Kidney (tissue), 14 donors: ENCODE measurements around the gene SUMF1. TPM values are rescaled to one million over a fixed set of nuclear protein-coding genes. Genes with fewer than 3 reads are reported as not detected.

Experiments used
- DNase-seq, 5 donors: peaks; one replicate each; pipeline ENCODE4 v3.0.0-alpha.2; 2013 to 2020
- FAIRE-seq: peaks from 2 replicates; lab custom pipeline; 2012; peaks lifted over from hg19 to GRCh38; lab: Jason Lieb, UNC
- H3K27ac ChIP-seq, 2 donors: one replicate each; pipeline ENCODE4 v1.7.0; 2013; ENCODE audit warnings: low read depth in 2 of 2, low read length in 2 of 2, inconsistent platforms in 1 of 2
- H3K27me3 ChIP-seq: one replicate; pipeline ENCODE4 v1.7.1; 2013; ENCODE audit warnings: low read length, inconsistent platforms; ENCODE audit not compliant: control insufficient read depth, insufficient read depth
- H3K36me3 ChIP-seq, 3 donors: one replicate each; pipeline versions ENCODE4 v1.7.0 to v1.7.1; 2013; ENCODE audit warnings: low read length in 3 of 3, control low read depth in 1 of 3, inconsistent platforms in 1 of 3; ENCODE audit not compliant: insufficient read depth in 3 of 3, control insufficient read depth in 2 of 3
- H3K4me1 ChIP-seq, 3 donors: one replicate each; pipeline versions ENCODE4 v1.7.0 to v1.7.1; 2013; ENCODE audit warnings: low read length in 3 of 3, inconsistent platforms in 1 of 3, low read depth in 1 of 3; ENCODE audit not compliant: control insufficient read depth in 2 of 3, insufficient read depth in 2 of 3
- H3K4me3 ChIP-seq, 3 donors: one replicate each; pipeline versions ENCODE4 v1.7.0 to v1.8.1; 2013; ENCODE audit warnings: low read length in 3 of 3, control low read depth in 1 of 3, inconsistent platforms in 1 of 3
- H3K9ac ChIP-seq, 3 donors: one replicate each; pipeline versions ENCODE4 v1.7.0 to v1.7.1; 2013; ENCODE audit warnings: low read length in 3 of 3, control low read depth in 1 of 3, inconsistent platforms in 1 of 3
- H3K9me3 ChIP-seq, 3 donors: one replicate each; pipeline versions ENCODE4 v1.7.0 to v1.7.1; 2013; ENCODE audit warnings: low read length in 3 of 3, control low read depth in 1 of 3, inconsistent platforms in 1 of 3; ENCODE audit not compliant: control insufficient read depth in 2 of 3, insufficient read depth in 1 of 3
- CTCF ChIP-seq: IDR thresholded peaks from 3 replicates; pipeline ENCODE4 v1.5.1; 2012; ENCODE audit warnings: mild to moderate bottlenecking, moderate library complexity, borderline replicate concordance; ENCODE audit not compliant: insufficient read depth; ENCODE audit errors: extremely low read depth
- intact Hi-C: fragments of 100-400 bp; cut with DNase I; formaldehyde crosslinking; loops from one replicate; pipeline ENCODE4 v1.11.1; 2022
- polyA plus RNA-seq: library from polyadenylated mRNA; stranded (reverse); fragments of 350-450 nt; fragmentation: Illumina TruSeq; extraction: RNeasy Lipid Tissue Mini Kit (QIAGEN cat#74804); gene quantifications from one replicate; pipeline ENCODE4 v1.2.3, GENCODE V29; 2014; ENCODE audit warnings: low read depth, low replicate concordance; ENCODE audit not compliant: insufficient read depth
- total RNA-seq: library from RNA; stranded (reverse); fragmentation: NEBNext Ultra II Directional; extraction: Animal tissue kit (Norgen Biotek cat#: 25700); gene quantifications from one replicate; pipeline ENCODE4 v1.2.1, GENCODE V29; 2021
- donor health status: control.
- donor health status: control.
- donor health status: control.
- donor health status: control.
- donor health status: control.
- donor health status: DM: yes; HTN: yes; CAD: no.
- donor health status: Normal renal cell carcinoma (clear cell type).

SUMF1 gene
- total and polyA plus RNA-seq, 2 donors from 2014 or later: 50.1 to 50.6 TPM

DNA sequence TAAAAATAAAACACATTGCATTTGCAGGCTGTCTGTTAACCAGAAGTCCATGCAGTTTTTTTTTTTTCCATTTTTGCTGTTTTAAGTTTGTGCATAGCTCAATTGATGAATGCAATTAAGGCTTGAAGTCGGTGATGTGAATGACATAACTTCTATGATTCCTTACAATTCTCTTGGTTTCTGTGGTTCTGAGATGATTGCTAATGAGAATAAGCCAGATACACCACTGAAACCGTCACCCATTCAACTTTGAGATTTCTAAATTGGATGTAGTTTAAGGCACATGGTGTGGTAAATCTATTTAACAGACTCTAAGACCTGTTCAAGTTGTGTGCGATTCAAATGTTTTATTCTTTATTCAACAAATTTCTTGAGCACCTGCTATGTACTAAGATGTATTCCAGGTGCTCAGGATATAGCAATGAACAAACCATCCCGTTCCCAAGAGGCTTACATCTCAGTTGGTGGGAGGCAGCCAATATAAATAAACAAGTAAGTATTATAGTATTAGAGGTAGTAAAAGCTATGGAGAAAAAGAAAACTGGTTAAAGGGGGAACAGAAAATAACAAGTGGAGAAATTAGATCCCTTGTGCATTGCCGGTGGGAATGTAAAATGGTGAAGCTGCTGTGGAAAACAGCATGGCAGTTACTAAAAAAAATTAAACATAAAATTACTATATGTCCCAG is 30.1 kb upstream of the SUMF1 start:
- Histone ChIP-seq H3K4me1 (peaks cover 0 to 10% (median 0%) of the 10 kb centered on the region in 3 donors), H3K27ac (no peak overlapping the region), H3K9me3 (no peaks in the 10 kb centered on the region), H3K4me3 (no peak overlapping the region), H3K9ac (no peak overlapping the region), H3K27me3 (no peaks in the 10 kb centered on the region), H3K36me3 (no peaks in the 10 kb centered on the region)
- intact Hi-C loops: no loop called here
- no peak for FAIRE-seq
- TF ChIP-seq CTCF: no peak
- DNase-seq: no peak

GRCh38 chr3:4496087-4496452 is 29.0 kb upstream of the SUMF1 start:
- Histone ChIP-seq H3K27me3 (no peaks in the 10 kb centered on the region), H3K36me3 (no peaks in the 10 kb centered on the region), H3K4me3 (peak overlapping the region in 1 of 3 donors; percentile 91), H3K9me3 (no peaks in the 10 kb centered on the region), H3K9ac (no peak overlapping the region), H3K27ac (peak overlapping the region in 1 of 2 donors; percentile 36), H3K4me1 (peaks cover 0 to 5% (median 0%) of the 10 kb centered on the region in 3 donors)
- no peak for TF ChIP-seq CTCF
- DNase-seq (no peak), FAIRE-seq (no peak)
- intact Hi-C loops: no loop called here

GRCh38 chr3:4495294-4496086 is 28.4 kb upstream of the SUMF1 start:
- intact Hi-C loops: no loop called here
- Histone ChIP-seq H3K36me3 (no peaks in the 10 kb centered on the region), H3K9ac (peak overlapping the region in 2 of 3 donors; percentile 33 to 62), H3K9me3 (no peaks in the 10 kb centered on the region), H3K4me1 (peaks cover 0 to 5% (median 0%) of the 10 kb centered on the region in 3 donors), H3K27ac (peak overlapping the region in 1 of 2 donors; percentile 36), H3K4me3 (peak overlapping the region; percentile 85 to 91 (median 85)), H3K27me3 (no peaks in the 10 kb centered on the region)
- no peak for TF ChIP-seq CTCF
- FAIRE-seq (no peak), DNase-seq (peak in 1 of 5 donors; percentile 20)
